GM11168 (cell line): ENCODE data around the gene TXLNG.
"Not testable (repeated sequence)": the region's sequence is repeated elsewhere in the genome, so short reads cannot be mapped to it uniquely, and the experiment has no call there.

Experiments used
- in situ Hi-C: fragments of 300-500 bp; cut with MboI; formaldehyde crosslinking; loops from one replicate; pipeline ENCODE4 v1.12.0; 2022; ENCODE audit warnings: low sequenced_read_pairs; ENCODE audit not compliant: unreplicated experiment

Gene TXLNG

GRCh38 chrX:16786139-16786790 lies at the start of gene TXLNG:
TXLNG (plus strand) TSS chrX:16786466; CDS start chrX:16786488, 22 bp downstream.
- in situ Hi-C loops = no loop called here

GRCh38 chrX:16737024-16737423 lies 49.2 kb upstream of the TXLNG start:
- in situ Hi-C loops = no loop called here

- in situ Hi-C loops = no loop called here
Observed at GRCh38 chrX:16739574-16739973, 46.7 kb upstream of the TXLNG start.

GRCh38 chrX:16743604-16744325 lies 42.5 kb upstream of the TXLNG start:
- in situ Hi-C loops = no loop called here

- in situ Hi-C loops = no loop called here
Observed at GRCh38 chrX:16745102-16745501, 41.2 kb upstream of the TXLNG start.

GRCh38 chrX:16745659-16746058 lies 40.6 kb upstream of the TXLNG start:
- in situ Hi-C loops = no loop called here

GRCh38 chrX:16748425-16748824 lies 37.8 kb upstream of the TXLNG start:
- in situ Hi-C loops = no loop called here

- in situ Hi-C loops = no loop called here
Observed at GRCh38 chrX:16750136-16750535, 36.1 kb upstream of the TXLNG start.

- in situ Hi-C loops = no loop called here
Observed at GRCh38 chrX:16754019-16754418, 32.2 kb upstream of the TXLNG start.

GRCh38 chrX:16756724-16757123 lies 29.5 kb upstream of the TXLNG start:
- in situ Hi-C loops = no loop called here

- in situ Hi-C loops = not testable (repeated sequence)
Observed at GRCh38 chrX:16761500-16761899, 24.8 kb upstream of the TXLNG start.

- in situ Hi-C loops = no loop called here
Observed at GRCh38 chrX:16762579-16762978, 23.7 kb upstream of the TXLNG start.

GRCh38 chrX:16765594-16765993 lies 20.7 kb upstream of the TXLNG start:
- in situ Hi-C loops = no loop called here

- in situ Hi-C loops = no loop called here
Observed at GRCh38 chrX:16770970-16771482, 15.2 kb upstream of the TXLNG start.

- in situ Hi-C loops = no loop called here
Observed at GRCh38 chrX:16771483-16772398, 14.5 kb upstream of the TXLNG start.

- in situ Hi-C loops = no loop called here
Observed at GRCh38 chrX:16772460-16772859, 13.8 kb upstream of the TXLNG start.

GRCh38 chrX:16774746-16775145 lies 11.5 kb upstream of the TXLNG start:
- in situ Hi-C loops = no loop called here

GRCh38 chrX:16778545-16778944 lies 7.7 kb upstream of the TXLNG start:
- in situ Hi-C loops = no loop called here

- in situ Hi-C loops = no loop called here
Observed at GRCh38 chrX:16778993-16779392, 7.3 kb upstream of the TXLNG start.

GRCh38 chrX:16779815-16780214 lies 6.5 kb upstream of the TXLNG start:
- in situ Hi-C loops = not testable (repeated sequence)

- in situ Hi-C loops = no loop called here
Observed at GRCh38 chrX:16783452-16783851, 2.8 kb upstream of the TXLNG start.
